ENCODE data around the gene TEFM.

DNA sequence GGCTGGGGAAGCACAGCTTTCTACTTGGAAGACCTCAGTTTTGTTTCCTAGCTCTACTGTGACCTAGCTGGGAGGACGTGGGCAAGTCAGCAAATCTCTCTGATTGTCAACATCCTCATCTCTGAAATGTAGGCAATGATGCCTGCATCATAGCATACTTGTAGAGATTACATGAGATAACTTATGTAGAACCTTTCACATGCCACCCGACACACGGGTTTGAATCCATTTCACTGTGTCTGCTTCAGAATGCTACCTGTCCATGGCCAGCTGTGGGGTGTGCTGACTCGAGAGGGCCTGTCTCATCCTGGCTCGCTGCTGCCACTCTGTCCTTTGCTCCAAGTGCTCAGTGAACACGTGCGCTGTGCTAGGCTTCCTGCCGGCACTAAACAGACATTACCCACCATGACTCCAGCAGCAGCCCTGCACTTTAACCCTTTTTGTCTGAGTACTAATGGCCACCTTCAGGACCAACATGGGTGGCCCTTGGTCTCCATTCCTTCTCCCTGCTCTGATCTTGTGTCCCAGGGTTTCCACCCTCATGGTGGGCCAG, 23.1 kb upstream of the TEFM start:
- TF ChIP-seq, protein P1, sequence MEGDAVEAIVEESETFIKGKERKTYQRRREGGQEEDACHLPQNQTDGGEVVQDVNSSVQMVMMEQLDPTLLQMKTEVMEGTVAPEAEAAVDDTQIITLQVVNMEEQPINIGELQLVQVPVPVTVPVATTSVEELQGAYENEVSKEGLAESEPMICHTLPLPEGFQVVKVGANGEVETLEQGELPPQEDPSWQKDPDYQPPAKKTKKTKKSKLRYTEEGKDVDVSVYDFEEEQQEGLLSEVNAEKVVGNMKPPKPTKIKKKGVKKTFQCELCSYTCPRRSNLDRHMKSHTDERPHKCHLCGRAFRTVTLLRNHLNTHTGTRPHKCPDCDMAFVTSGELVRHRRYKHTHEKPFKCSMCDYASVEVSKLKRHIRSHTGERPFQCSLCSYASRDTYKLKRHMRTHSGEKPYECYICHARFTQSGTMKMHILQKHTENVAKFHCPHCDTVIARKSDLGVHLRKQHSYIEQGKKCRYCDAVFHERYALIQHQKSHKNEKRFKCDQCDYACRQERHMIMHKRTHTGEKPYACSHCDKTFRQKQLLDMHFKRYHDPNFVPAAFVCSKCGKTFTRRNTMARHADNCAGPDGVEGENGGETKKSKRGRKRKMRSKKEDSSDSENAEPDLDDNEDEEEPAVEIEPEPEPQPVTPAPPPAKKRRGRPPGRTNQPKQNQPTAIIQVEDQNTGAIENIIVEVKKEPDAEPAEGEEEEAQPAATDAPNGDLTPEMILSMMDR (IDR thresholded peaks at IDR 0.05): no peak
- TF ChIP-seq, protein P2, sequence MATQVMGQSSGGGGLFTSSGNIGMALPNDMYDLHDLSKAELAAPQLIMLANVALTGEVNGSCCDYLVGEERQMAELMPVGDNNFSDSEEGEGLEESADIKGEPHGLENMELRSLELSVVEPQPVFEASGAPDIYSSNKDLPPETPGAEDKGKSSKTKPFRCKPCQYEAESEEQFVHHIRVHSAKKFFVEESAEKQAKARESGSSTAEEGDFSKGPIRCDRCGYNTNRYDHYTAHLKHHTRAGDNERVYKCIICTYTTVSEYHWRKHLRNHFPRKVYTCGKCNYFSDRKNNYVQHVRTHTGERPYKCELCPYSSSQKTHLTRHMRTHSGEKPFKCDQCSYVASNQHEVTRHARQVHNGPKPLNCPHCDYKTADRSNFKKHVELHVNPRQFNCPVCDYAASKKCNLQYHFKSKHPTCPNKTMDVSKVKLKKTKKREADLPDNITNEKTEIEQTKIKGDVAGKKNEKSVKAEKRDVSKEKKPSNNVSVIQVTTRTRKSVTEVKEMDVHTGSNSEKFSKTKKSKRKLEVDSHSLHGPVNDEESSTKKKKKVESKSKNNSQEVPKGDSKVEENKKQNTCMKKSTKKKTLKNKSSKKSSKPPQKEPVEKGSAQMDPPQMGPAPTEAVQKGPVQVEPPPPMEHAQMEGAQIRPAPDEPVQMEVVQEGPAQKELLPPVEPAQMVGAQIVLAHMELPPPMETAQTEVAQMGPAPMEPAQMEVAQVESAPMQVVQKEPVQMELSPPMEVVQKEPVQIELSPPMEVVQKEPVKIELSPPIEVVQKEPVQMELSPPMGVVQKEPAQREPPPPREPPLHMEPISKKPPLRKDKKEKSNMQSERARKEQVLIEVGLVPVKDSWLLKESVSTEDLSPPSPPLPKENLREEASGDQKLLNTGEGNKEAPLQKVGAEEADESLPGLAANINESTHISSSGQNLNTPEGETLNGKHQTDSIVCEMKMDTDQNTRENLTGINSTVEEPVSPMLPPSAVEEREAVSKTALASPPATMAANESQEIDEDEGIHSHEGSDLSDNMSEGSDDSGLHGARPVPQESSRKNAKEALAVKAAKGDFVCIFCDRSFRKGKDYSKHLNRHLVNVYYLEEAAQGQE (IDR thresholded peaks at IDR 0.05; ENCODE audit: insufficient read depth in 1 of 2, low read depth in 2 of 2, low read length in 1 of 2): no peak
- TF ChIP-seq POLR2AphosphoS5 (IDR thresholded peaks at IDR 0.05; ENCODE audit: low read depth, low read length): no peak
- no peak for TF ChIP-seq SIN3A (IDR thresholded peaks at IDR 0.05; ENCODE audit: borderline replicate concordance, insufficient read depth, low read depth, low read length)
- no peak for TF ChIP-seq TCF7L2 (IDR thresholded peaks at IDR 0.05; ENCODE audit: low read depth, low read length)

Data from Panc1 (cell line).